ENCODE measurements around the gene LSP1.

LSP1 gene

DNA sequence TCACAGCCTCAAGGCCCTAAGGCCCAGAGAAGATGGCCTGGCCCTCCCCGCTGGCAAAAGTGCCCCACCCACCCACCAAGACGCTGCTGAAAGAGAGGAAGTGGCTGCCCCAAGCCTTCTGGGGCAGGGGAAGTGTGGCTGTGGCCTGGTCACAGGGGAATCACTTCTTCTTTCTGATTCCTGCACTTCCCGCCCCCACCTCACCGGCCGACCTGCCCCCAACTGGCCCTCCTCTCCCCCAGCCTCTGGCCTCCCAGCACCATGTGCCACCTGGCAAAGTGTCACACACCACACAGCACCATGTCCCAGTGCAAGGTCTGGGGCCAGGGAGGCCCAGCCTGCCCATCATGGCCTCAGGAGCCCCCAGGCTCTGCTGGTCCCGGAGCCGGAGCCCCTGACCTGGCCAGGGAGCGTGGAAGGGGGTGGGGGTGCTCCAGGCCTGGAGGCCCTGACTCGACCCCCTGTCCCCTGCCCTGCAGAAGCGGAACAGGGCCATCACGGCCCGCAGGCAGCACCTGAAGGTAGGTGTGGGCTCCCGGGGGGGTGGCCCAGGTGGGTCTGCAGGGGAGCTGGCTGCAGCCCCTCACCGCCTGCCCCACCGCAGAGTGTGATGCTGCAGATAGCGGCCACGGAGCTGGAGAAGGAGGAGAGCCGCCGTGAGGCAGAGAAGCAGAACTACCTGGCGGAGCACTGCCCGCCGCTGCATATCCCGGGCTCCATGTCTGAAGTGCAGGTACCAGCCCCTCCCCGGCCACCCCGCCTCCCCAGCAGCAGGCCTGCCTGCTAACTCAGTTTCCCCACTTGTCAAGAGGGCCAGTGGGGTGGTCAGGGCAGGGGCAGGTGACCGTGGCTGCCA lies 12.7 kb upstream of the LSP1 start:
- no peak for DNase-seq (ENCODE audit: extremely low read depth, low read depth)
- TF ChIP-seq, protein P1, sequence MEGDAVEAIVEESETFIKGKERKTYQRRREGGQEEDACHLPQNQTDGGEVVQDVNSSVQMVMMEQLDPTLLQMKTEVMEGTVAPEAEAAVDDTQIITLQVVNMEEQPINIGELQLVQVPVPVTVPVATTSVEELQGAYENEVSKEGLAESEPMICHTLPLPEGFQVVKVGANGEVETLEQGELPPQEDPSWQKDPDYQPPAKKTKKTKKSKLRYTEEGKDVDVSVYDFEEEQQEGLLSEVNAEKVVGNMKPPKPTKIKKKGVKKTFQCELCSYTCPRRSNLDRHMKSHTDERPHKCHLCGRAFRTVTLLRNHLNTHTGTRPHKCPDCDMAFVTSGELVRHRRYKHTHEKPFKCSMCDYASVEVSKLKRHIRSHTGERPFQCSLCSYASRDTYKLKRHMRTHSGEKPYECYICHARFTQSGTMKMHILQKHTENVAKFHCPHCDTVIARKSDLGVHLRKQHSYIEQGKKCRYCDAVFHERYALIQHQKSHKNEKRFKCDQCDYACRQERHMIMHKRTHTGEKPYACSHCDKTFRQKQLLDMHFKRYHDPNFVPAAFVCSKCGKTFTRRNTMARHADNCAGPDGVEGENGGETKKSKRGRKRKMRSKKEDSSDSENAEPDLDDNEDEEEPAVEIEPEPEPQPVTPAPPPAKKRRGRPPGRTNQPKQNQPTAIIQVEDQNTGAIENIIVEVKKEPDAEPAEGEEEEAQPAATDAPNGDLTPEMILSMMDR (IDR thresholded peaks at IDR 0.05; ENCODE audit: low read depth, low read length) = no peak

GRCh38 chr11:1840780-1841480 lies 12.0 kb upstream of the LSP1 start:
- no peak for DNase-seq (ENCODE audit: extremely low read depth, low read depth)

DNA sequence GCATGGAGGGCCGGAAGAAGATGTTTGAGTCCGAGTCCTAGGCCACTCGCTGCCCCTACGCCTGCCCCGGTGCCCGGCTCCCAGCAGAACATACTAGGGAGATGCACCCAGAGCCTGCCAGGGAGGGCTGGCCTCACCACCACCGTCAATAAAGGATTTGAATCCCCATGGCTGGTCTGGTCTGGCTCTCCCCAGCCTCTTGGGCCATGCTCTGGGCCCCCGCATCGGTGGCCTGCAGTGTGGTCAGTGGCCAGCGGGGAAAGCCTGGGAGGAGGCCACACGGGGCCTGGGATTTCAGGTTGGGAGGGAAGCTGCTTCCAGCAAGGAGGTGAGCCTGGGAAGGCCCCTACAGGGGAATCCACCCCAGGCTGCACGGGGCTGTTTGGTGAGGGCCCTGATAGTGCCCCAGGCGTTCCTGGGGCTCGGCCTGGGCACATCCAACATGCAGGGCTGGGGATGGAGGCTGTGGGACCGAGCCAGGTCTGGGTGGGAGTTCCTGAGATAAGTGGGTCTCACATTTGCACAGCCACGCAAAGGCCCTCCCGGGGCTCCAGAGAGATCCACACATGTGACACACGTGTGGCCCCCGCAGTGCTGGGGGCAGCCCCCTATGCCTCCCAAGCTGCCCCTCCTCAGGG lies 11.3 kb upstream of the LSP1 start:
- TF ChIP-seq, protein P1 (IDR thresholded peaks at IDR 0.05; ENCODE audit: low read depth, low read length) = no peak
- DNase-seq (ENCODE audit: extremely low read depth, low read depth) = no peak

More at GRCh38 chr11:1840780-1841480, 12.0 kb upstream of the LSP1 start:
- TF ChIP-seq, protein P1 (IDR thresholded peaks at IDR 0.05; ENCODE audit: low read depth, low read length) = no peak

DNA sequence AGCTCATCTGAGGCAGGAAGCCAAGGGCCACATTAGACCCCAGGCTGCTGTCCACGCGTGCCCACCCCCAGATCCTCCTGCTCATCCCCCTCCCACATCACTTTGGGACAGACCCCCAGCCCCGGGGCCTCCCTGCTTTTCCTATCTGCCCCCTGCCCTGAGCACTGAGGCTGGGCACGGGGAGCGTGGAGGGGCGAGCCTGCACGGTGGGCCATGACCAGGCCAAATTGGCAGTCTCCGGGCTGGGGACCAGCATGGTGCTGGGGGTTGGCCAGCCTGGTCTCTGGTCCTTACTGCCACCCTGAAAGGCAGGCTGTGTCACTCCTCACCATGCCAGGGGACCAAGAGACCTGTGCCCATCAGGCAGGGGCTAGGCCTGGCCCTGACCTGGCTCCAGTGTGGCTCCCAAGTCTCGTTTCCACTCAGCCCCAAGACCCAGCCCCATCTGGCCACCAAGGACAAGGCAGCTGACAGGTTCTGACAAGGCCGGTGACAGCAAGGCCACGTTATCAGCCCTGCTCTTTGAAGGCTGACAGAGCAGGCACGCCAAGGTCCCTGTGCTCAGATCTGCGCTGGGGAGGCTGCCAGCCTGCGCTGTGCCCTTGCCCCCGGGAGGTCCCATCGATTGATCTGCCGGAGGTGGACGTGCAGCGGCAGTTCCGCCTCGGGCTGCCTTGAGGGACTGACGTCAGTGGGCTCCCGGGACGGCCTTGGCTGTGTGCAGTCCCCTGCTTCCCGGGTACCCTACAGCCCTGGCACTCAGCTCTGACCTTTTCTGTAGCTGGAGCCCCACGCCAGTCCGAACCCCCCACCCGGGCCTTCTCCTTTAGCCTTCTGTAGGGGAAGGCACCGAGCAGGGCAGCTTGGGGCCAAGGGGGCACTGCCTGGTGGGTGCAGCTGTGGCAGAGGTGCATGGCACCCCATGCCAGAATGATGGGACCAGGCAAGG lies 10.5 kb upstream of the LSP1 start:
- TF ChIP-seq, protein P1 (IDR thresholded peaks at IDR 0.05; ENCODE audit: low read depth, low read length) = no peak
- DNase-seq (ENCODE audit: extremely low read depth, low read depth) = no peak

DNA sequence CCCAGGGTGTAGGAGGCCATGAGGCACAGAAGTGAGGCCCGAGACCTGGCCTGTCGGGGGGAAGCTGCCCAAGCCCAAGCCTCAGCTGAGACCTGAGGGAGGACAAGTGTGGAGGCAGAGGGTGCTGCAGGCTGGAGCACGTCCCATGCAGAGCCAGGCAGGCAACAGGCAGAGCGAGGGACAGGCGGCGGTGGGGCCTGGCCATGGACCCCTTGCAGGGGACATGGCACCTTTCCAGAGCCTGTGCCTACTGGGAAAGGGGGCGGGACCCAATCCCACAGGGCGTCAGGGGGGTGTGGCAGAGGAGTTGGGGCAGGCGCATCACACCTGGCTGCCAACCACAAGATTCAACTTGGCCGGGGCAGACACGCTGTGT lies 9.8 kb upstream of the LSP1 start:
- DNase-seq (ENCODE audit: extremely low read depth, low read depth) = no peak
- TF ChIP-seq, protein P1 (IDR thresholded peaks at IDR 0.05; ENCODE audit: low read depth, low read length) = no peak

- TF ChIP-seq, protein P1 (IDR thresholded peaks at IDR 0.05; ENCODE audit: low read depth, low read length) = no peak
- no peak for DNase-seq (ENCODE audit: extremely low read depth, low read depth)
Observed at GRCh38 chr11:1843796-1844195, 9.1 kb upstream of the LSP1 start.

Data from AG09319 (cell line).